ENCODE measurements around the gene PHYKPL.

PHYKPL gene

DNA sequence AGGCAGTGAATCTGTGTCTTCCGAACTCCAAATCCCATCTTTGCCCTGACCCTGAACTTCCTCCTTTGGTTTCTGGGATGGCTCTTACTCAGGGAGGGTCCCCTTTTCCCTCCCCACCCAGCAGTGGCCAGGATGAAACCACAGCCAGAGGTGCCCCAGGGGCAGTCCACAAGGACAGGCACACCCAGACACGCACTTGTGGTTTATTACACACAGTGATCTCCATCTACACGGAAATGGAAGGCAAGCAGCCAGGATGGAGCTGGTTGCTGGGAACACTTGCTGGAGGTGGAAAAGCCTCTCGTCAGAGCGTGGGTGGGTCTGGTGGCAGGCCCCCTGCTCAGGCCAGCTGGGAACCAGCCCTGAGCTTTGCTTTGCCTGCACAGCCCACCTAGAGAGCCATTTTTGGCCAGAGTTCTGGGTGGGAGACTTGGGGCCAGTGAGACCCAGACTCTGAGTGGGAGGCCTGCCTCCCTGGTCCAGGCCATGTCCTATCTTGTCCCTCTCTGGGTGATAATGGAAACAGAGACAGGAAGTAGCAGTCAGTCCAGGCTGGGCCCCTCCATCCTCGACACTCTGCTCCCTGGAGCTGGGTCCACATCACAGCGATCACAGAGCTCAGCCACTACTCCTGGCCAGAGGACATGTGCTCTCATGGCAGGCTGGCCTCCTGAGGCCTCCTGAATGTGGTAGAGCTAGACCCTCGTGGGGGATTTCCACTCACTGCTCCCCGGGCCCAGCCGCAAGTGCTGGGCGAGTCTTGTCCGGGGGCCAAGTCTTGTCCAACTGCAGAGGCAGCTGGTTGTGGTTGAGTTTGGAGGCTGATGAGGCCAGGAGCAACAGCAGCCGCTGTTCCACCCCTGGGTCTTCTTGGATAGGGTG lies 5.1 kb upstream of the PHYKPL start:
- H3K4me1 ChIP-seq (ENCODE audit: control insufficient read depth, insufficient read depth, low read length): peaks cover 15% of the 10 kb centered on the region
- DNase-seq (ENCODE audit: low read depth): peak; percentile 32
- H3K27me3 ChIP-seq (replicated peaks; ENCODE audit: control insufficient read depth, insufficient read depth, low read length): peaks cover 9% of the 10 kb centered on the region
- no peaks in the 10 kb centered on the region for H3K36me3 ChIP-seq (ENCODE audit: control insufficient read depth, insufficient read depth, low read length, severe bottlenecking)
- no peaks in the 10 kb centered on the region for H3K9me3 ChIP-seq (ENCODE audit: control insufficient read depth, low read length)
- H3K4me3 ChIP-seq (ENCODE audit: low read length): no peak overlapping the region
- no peak overlapping the region for H3K9ac ChIP-seq (ENCODE audit: low read length)

- DNase-seq (ENCODE audit: low read depth): no peak
- H3K9ac ChIP-seq (ENCODE audit: low read length): no peak overlapping the region
- H3K27me3 ChIP-seq (replicated peaks; ENCODE audit: control insufficient read depth, insufficient read depth, low read length): peaks cover 1% of the 10 kb centered on the region
- no peaks in the 10 kb centered on the region for H3K36me3 ChIP-seq (ENCODE audit: control insufficient read depth, insufficient read depth, low read length, severe bottlenecking)
- peaks cover 18% of the 10 kb centered on the region for H3K4me1 ChIP-seq (ENCODE audit: control insufficient read depth, insufficient read depth, low read length)
- no peak overlapping the region for H3K4me3 ChIP-seq (ENCODE audit: low read length)
- H3K9me3 ChIP-seq (ENCODE audit: control insufficient read depth, low read length): no peaks in the 10 kb centered on the region
These were observed 4.1 kb upstream of the PHYKPL start for GRCh38 chr5:178236679-178237078.

GRCh38 chr5:178236126-178236525 lies 3.5 kb upstream of the PHYKPL start:
- H3K36me3 ChIP-seq (ENCODE audit: control insufficient read depth, insufficient read depth, low read length, severe bottlenecking): no peaks in the 10 kb centered on the region
- H3K9me3 ChIP-seq (ENCODE audit: control insufficient read depth, low read length): no peaks in the 10 kb centered on the region
- no peak for DNase-seq (ENCODE audit: low read depth)
- H3K9ac ChIP-seq (ENCODE audit: low read length): no peak overlapping the region
- H3K4me1 ChIP-seq (ENCODE audit: control insufficient read depth, insufficient read depth, low read length): peaks cover 24% of the 10 kb centered on the region
- no peak overlapping the region for H3K4me3 ChIP-seq (ENCODE audit: low read length)
- no peaks in the 10 kb centered on the region for H3K27me3 ChIP-seq (replicated peaks; ENCODE audit: control insufficient read depth, insufficient read depth, low read length)

DNA sequence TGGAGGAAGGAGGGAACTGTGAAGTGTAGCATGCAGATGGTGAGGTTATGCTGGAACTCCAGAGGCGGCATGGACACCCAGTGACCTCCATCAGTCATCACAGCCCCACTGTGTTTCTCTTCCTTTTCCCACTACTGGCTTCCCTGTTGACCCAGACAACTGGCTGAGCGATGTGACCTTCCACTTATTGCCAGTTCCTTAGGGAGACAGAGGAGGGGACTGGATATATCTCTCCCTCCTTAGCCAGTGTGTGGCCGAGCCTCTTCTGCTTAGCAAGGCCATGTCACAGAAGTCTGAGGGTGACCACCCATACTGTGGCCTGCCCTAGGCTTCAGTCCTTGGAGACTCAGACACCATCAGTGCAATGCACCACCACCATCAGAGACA lies 3.0 kb upstream of the PHYKPL start:
- no peak for DNase-seq (ENCODE audit: low read depth)
- Histone ChIP-seq H3K36me3 (ENCODE audit: control insufficient read depth, insufficient read depth, low read length, severe bottlenecking) (no peaks in the 10 kb centered on the region), H3K27me3 (replicated peaks; ENCODE audit: control insufficient read depth, insufficient read depth, low read length) (no peaks in the 10 kb centered on the region), H3K4me3 (ENCODE audit: low read length) (no peak overlapping the region), H3K9me3 (ENCODE audit: control insufficient read depth, low read length) (no peaks in the 10 kb centered on the region), H3K9ac (ENCODE audit: low read length) (no peak overlapping the region), H3K4me1 (ENCODE audit: control insufficient read depth, insufficient read depth, low read length) (peaks cover 29% of the 10 kb centered on the region)

DNA sequence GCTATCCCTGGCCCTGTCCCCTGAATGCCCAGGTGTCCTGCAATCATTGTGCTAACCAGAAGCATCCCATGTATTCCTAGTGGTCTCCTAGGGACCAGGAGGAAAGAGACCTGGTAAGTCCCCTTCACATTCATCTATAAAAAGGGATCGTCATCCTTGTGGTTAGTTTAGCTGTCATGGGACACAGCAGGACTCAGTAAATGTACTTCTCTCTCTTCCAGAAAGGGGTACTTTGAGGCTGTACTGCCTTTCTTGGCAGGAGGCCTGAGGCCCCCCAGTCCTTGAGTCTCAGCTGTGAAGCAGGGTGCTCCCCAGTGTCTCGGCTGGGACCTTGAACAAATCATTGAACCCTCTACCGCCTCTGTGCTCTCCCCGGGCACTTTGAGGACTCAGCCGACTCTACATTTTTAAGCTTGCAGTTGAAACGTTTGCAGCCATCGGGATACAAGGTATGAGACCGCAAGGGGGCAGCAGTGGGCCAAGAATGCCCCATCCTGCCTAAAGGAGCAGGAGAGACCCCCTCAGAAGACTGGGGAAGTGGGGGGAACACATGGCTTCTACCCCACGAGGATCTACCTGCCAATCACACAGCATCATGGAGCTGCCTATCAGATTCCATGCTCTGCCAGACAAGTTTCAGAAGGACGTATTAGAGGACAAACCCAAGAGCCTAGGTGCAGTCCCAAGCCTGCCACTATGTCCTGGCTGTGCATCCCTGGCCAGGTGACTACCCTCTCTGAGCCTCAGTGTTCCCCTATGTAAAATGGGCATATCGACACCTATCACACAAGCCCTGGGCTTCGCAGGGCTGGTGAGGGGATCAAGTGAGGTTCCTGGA lies 2.4 kb upstream of the PHYKPL start:
- H3K27me3 ChIP-seq (replicated peaks; ENCODE audit: control insufficient read depth, insufficient read depth, low read length): no peaks in the 10 kb centered on the region
- peak overlapping the region; percentile 5 for H3K9ac ChIP-seq (ENCODE audit: low read length)
- peaks cover 35% of the 10 kb centered on the region for H3K4me1 ChIP-seq (ENCODE audit: control insufficient read depth, insufficient read depth, low read length)
- H3K4me3 ChIP-seq (ENCODE audit: low read length): no peak overlapping the region
- no peaks in the 10 kb centered on the region for H3K9me3 ChIP-seq (ENCODE audit: control insufficient read depth, low read length)
- H3K36me3 ChIP-seq (ENCODE audit: control insufficient read depth, insufficient read depth, low read length, severe bottlenecking): peaks cover 1% of the 10 kb centered on the region
- DNase-seq (ENCODE audit: low read depth): peak; percentile 81

GRCh38 chr5:178234121-178234749 lies 1.6 kb upstream of the PHYKPL start:
- H3K9ac ChIP-seq (ENCODE audit: low read length): peak overlapping the region; percentile 5
- peaks cover 9% of the 10 kb centered on the region for H3K36me3 ChIP-seq (ENCODE audit: control insufficient read depth, insufficient read depth, low read length, severe bottlenecking)
- DNase-seq (ENCODE audit: low read depth): no peak
- peaks cover 41% of the 10 kb centered on the region for H3K4me1 ChIP-seq (ENCODE audit: control insufficient read depth, insufficient read depth, low read length)
- no peaks in the 10 kb centered on the region for H3K9me3 ChIP-seq (ENCODE audit: control insufficient read depth, low read length)
- H3K27me3 ChIP-seq (replicated peaks; ENCODE audit: control insufficient read depth, insufficient read depth, low read length): no peaks in the 10 kb centered on the region
- H3K4me3 ChIP-seq (ENCODE audit: low read length): no peak overlapping the region

GRCh38 chr5:178232920-178233429 lies 373 bp upstream of the PHYKPL start:
- no peaks in the 10 kb centered on the region for H3K27me3 ChIP-seq (replicated peaks; ENCODE audit: control insufficient read depth, insufficient read depth, low read length)
- H3K4me1 ChIP-seq (ENCODE audit: control insufficient read depth, insufficient read depth, low read length): peaks cover 50% of the 10 kb centered on the region
- peak overlapping the region; percentile 96 for H3K9ac ChIP-seq (ENCODE audit: low read length)
- no peak for DNase-seq (ENCODE audit: low read depth)
- peak overlapping the region; percentile 91 for H3K4me3 ChIP-seq (ENCODE audit: low read length)
- H3K36me3 ChIP-seq (ENCODE audit: control insufficient read depth, insufficient read depth, low read length, severe bottlenecking): peaks cover 20% of the 10 kb centered on the region
- H3K9me3 ChIP-seq (ENCODE audit: control insufficient read depth, low read length): no peaks in the 10 kb centered on the region

DNA sequence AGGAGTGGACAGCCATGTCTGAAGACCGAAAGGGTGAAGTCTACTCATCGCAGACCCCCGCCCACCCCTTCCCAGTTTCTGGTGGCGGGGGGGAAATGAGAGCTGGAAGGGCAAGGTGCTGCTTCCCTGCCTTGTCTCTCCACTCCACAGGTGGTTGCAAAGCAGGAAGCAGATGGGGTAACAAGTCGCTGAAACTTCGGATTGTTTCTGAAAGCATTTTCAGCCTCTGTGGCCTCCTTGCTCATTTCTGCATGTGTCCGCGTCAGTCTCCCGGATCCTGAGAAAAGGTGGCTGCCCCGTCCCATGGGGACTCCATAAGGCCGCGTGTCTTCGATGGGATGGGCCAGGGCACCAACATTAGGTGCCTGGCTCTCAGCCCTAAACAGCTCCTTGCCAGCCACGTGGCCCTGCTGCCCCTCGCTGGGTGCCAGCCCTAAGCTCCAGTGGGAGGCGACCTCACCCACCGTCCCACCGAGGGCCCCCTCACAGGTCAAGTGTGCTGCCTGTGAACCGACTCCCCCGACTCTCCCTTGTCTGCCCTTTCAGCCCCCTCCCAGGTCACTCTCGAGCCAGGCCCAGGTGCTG lies 971 bp downstream of the PHYKPL start:
- H3K4me1 ChIP-seq (ENCODE audit: control insufficient read depth, insufficient read depth, low read length): peaks cover 51% of the 10 kb centered on the region
- DNase-seq (ENCODE audit: low read depth): no peak

DNA sequence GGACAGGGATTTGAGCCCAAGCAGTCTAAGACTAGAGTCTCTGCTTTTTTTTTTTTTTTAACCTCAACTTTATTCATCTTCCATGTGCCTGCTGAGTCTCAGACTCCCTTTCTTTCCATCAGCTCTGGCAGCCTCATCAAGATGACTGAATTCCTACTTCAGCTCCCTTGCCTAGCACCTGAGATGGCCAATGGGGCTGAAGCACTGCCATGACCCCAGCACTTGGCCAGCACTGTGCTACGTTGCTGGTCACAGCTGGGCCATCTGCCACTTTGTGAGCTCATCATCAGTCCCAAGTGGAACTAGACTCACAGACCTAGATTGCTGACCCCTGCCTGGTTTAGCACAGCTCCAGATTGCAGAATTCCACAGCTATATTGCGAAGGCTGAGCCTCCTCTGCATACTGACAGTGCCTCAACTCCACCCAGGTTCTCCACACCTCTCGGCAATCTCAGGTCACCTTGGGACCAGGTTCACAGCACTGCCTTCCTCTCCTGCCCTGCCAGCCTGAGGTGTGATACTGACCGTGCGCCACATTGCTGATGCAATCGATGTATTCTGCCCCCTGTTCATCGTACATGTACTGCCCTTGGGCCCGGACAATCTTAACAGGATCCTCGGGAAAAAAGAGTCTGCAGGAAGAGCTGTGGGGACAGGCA lies 1.6 kb downstream of the PHYKPL start:
- H3K9ac ChIP-seq (ENCODE audit: low read length): peak overlapping the region; percentile 96
- H3K27me3 ChIP-seq (replicated peaks; ENCODE audit: control insufficient read depth, insufficient read depth, low read length): no peaks in the 10 kb centered on the region
- H3K4me3 ChIP-seq (ENCODE audit: low read length): peak overlapping the region; percentile 91
- peaks cover 34% of the 10 kb centered on the region for H3K36me3 ChIP-seq (ENCODE audit: control insufficient read depth, insufficient read depth, low read length, severe bottlenecking)
- H3K9me3 ChIP-seq (ENCODE audit: control insufficient read depth, low read length): no peaks in the 10 kb centered on the region
- peak; percentile 40 for DNase-seq (ENCODE audit: low read depth)
- peaks cover 45% of the 10 kb centered on the region for H3K4me1 ChIP-seq (ENCODE audit: control insufficient read depth, insufficient read depth, low read length)

More for the DNA sequence above, 971 bp downstream of the PHYKPL start:
- Histone ChIP-seq H3K9ac (ENCODE audit: low read length) (peak overlapping the region; percentile 96), H3K9me3 (ENCODE audit: control insufficient read depth, low read length) (no peaks in the 10 kb centered on the region), H3K27me3 (replicated peaks; ENCODE audit: control insufficient read depth, insufficient read depth, low read length) (no peaks in the 10 kb centered on the region), H3K36me3 (ENCODE audit: control insufficient read depth, insufficient read depth, low read length, severe bottlenecking) (peaks cover 33% of the 10 kb centered on the region), H3K4me3 (ENCODE audit: low read length) (peak overlapping the region; percentile 91)

DNA sequence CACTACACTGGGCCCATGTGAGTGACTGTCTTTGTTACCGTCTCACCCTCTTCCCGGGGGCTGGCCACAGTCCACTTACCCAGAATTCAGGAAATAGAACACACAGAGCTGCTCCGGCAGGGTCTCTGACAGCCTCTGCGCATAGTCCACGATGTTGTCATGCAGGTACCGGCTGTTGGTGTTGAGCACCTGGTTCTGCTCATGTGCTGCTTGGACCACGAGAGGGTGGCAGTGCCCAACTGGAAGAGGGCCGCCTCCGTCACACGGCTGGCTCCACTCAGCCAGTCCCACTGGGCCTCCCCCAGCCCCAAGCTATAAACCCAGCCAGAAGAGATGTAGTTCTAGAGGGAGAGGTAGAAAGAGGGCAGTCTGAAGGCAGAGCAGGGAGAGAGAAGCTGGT lies 2.7 kb downstream of the PHYKPL start:
- no peak for DNase-seq (ENCODE audit: low read depth)
- Histone ChIP-seq H3K27me3 (replicated peaks; ENCODE audit: control insufficient read depth, insufficient read depth, low read length) (no peaks in the 10 kb centered on the region), H3K9ac (ENCODE audit: low read length) (peak overlapping the region; percentile 16), H3K36me3 (ENCODE audit: control insufficient read depth, insufficient read depth, low read length, severe bottlenecking) (peaks cover 34% of the 10 kb centered on the region), H3K4me3 (ENCODE audit: low read length) (peak overlapping the region; percentile 91), H3K4me1 (ENCODE audit: control insufficient read depth, insufficient read depth, low read length) (peaks cover 45% of the 10 kb centered on the region), H3K9me3 (ENCODE audit: control insufficient read depth, low read length) (no peaks in the 10 kb centered on the region)
